ENCODE results near the gene P3H2.

GRCh38 chr3:190041333-190042041 is 79.2 kb downstream of the P3H2 start:
- TF ChIP-seq, protein P1, sequence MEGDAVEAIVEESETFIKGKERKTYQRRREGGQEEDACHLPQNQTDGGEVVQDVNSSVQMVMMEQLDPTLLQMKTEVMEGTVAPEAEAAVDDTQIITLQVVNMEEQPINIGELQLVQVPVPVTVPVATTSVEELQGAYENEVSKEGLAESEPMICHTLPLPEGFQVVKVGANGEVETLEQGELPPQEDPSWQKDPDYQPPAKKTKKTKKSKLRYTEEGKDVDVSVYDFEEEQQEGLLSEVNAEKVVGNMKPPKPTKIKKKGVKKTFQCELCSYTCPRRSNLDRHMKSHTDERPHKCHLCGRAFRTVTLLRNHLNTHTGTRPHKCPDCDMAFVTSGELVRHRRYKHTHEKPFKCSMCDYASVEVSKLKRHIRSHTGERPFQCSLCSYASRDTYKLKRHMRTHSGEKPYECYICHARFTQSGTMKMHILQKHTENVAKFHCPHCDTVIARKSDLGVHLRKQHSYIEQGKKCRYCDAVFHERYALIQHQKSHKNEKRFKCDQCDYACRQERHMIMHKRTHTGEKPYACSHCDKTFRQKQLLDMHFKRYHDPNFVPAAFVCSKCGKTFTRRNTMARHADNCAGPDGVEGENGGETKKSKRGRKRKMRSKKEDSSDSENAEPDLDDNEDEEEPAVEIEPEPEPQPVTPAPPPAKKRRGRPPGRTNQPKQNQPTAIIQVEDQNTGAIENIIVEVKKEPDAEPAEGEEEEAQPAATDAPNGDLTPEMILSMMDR (IDR thresholded peaks at IDR 0.05 in 4 of 5, conservative IDR thresholded peaks at IDR 0.05 in 1 of 5): no peak
- TF ChIP-seq POLR2A (IDR thresholded peaks at IDR 0.05): no peak

Data from gastrocnemius medialis (tissue), 4 donors.